HTR-8/SVneo (cell line): ENCODE measurements around the gene SNCG.
"Not testable (repeated sequence)": the region's sequence is repeated elsewhere in the genome, so short reads cannot be mapped to it uniquely, and the experiment has no call there.

Experiments used
- DNase-seq: peaks from one replicate; pipeline ENCODE4 v3.0.0; 2011; ENCODE audit warnings: low spot score, mixed read lengths; ENCODE audit not compliant: insufficient read length
- FAIRE-seq: peaks from 2 replicates; lab custom pipeline; 2011; peaks lifted over from hg19 to GRCh38; lab: Jason Lieb, UNC

Gene SNCG

GRCh38 chr10:86972613-86973380 lies 14.4 kb downstream of the SNCG start:
- peak; percentile 16 for FAIRE-seq
- no peak for DNase-seq

- no peak for DNase-seq
- FAIRE-seq = no peak
These were observed 16.1 kb downstream of the SNCG start for GRCh38 chr10:86974484-86974883.

GRCh38 chr10:86976362-86977056 lies 18.1 kb downstream of the SNCG start:
- DNase-seq (no peak), FAIRE-seq (no peak)

GRCh38 chr10:86978457-86978856 lies 20.1 kb downstream of the SNCG start:
- DNase-seq, FAIRE-seq: not testable (repeated sequence)

- FAIRE-seq = no peak
- DNase-seq = no peak
These were observed 21.0 kb downstream of the SNCG start for GRCh38 chr10:86979296-86979818.

- DNase-seq = no peak
- no peak for FAIRE-seq
These were observed 21.6 kb downstream of the SNCG start for GRCh38 chr10:86979977-86980448.

GRCh38 chr10:86981020-86981419 lies 22.6 kb downstream of the SNCG start:
- not testable (repeated sequence) for DNase-seq, FAIRE-seq

GRCh38 chr10:86981716-86982115 lies 23.3 kb downstream of the SNCG start:
- FAIRE-seq (no peak), DNase-seq (no peak)

GRCh38 chr10:86984498-86984897 lies 26.1 kb downstream of the SNCG start:
- not testable (repeated sequence) for DNase-seq, FAIRE-seq

- FAIRE-seq = no peak
- no peak for DNase-seq
These were observed 30.1 kb downstream of the SNCG start for GRCh38 chr10:86988520-86988919.

GRCh38 chr10:86991362-86991761 lies 33.0 kb downstream of the SNCG start:
- DNase-seq, FAIRE-seq: not testable (repeated sequence)

- no peak for FAIRE-seq
- no peak for DNase-seq
These were observed 34.1 kb downstream of the SNCG start for GRCh38 chr10:86992456-86992855.

GRCh38 chr10:86992929-86993328 lies 34.5 kb downstream of the SNCG start:
- FAIRE-seq = no peak

GRCh38 chr10:86999802-87000403 lies 41.5 kb downstream of the SNCG start:
- not testable (repeated sequence) for DNase-seq, FAIRE-seq

More at GRCh38 chr10:86992929-86993328, 34.5 kb downstream of the SNCG start:
- no peak for DNase-seq

- no peak for FAIRE-seq
- no peak for DNase-seq
These were observed 42.1 kb downstream of the SNCG start for GRCh38 chr10:87000491-87000890.

- not testable (repeated sequence) for FAIRE-seq, DNase-seq
These were observed 48.7 kb downstream of the SNCG start for GRCh38 chr10:87007124-87007523.

- FAIRE-seq, DNase-seq: not testable (repeated sequence)
These were observed 49.3 kb downstream of the SNCG start for GRCh38 chr10:87007674-87008073.

GRCh38 chr10:87008303-87008702 lies 49.9 kb downstream of the SNCG start:
- DNase-seq, FAIRE-seq: not testable (repeated sequence)

GRCh38 chr10:87009134-87009696 lies 50.8 kb downstream of the SNCG start:
- not testable (repeated sequence) for FAIRE-seq, DNase-seq
